ENCODE data around the gene ZNF385B.
"Not testable (repeated sequence)": the region's sequence is repeated elsewhere in the genome, so short reads cannot be mapped to it uniquely, and the experiment has no call there.

ZNF385B gene

GRCh38 chr2:179467960-179468359 is 393.5 kb downstream of the ZNF385B start:
- no peaks in the 10 kb centered on the region for H3K9me3 ChIP-seq (ENCODE audit: control insufficient read depth, low read length)
- H3K9ac ChIP-seq, result no peak overlapping the region
- H2AFZ ChIP-seq, result no peak overlapping the region
- no peak overlapping the region for H3K27ac ChIP-seq
- TF ChIP-seq CTCF (IDR thresholded peaks at IDR 0.05), result no peak
- H3K4me3 ChIP-seq (ENCODE audit: low read depth, low read length), result no peak overlapping the region
- no peaks in the 10 kb centered on the region for H3K4me1 ChIP-seq
- H3K27me3 ChIP-seq (ENCODE audit: control insufficient read depth, insufficient read depth, low read length), result no peaks in the 10 kb centered on the region
- no peaks in the 10 kb centered on the region for H3K36me3 ChIP-seq (ENCODE audit: control insufficient read depth, insufficient read depth, low read length)
- no peaks in the 10 kb centered on the region for H3K79me2 ChIP-seq
- H3K4me2 ChIP-seq (ENCODE audit: low read length), result no peak overlapping the region

- Histone ChIP-seq H3K9me3 (ENCODE audit: control insufficient read depth, low read length) (no peaks in the 10 kb centered on the region), H3K9ac (no peak overlapping the region), H3K4me3 (ENCODE audit: low read depth, low read length) (no peak overlapping the region), H3K79me2 (no peaks in the 10 kb centered on the region), H3K27me3 (ENCODE audit: control insufficient read depth, insufficient read depth, low read length) (no peaks in the 10 kb centered on the region), H3K27ac (no peak overlapping the region), H3K4me1 (no peaks in the 10 kb centered on the region), H2AFZ (no peak overlapping the region), H3K4me2 (ENCODE audit: low read length) (no peak overlapping the region), H3K36me3 (ENCODE audit: control insufficient read depth, insufficient read depth, low read length) (no peaks in the 10 kb centered on the region)
- no peak for TF ChIP-seq CTCF (IDR thresholded peaks at IDR 0.05)
Observed at GRCh38 chr2:179467111-179467510, 394.3 kb downstream of the ZNF385B start.

- no peak overlapping the region for H3K4me2 ChIP-seq (ENCODE audit: low read length)
- no peaks in the 10 kb centered on the region for H3K79me2 ChIP-seq
- H3K27ac ChIP-seq, result no peak overlapping the region
- TF ChIP-seq CTCF (IDR thresholded peaks at IDR 0.05), result no peak
- H3K4me1 ChIP-seq, result no peaks in the 10 kb centered on the region
- no peaks in the 10 kb centered on the region for H3K27me3 ChIP-seq (ENCODE audit: control insufficient read depth, insufficient read depth, low read length)
- no peaks in the 10 kb centered on the region for H3K9me3 ChIP-seq (ENCODE audit: control insufficient read depth, low read length)
- no peak overlapping the region for H3K4me3 ChIP-seq (ENCODE audit: low read depth, low read length)
- H3K36me3 ChIP-seq (ENCODE audit: control insufficient read depth, insufficient read depth, low read length), result no peaks in the 10 kb centered on the region
- no peak overlapping the region for H2AFZ ChIP-seq
- no peak overlapping the region for H3K9ac ChIP-seq
Observed at GRCh38 chr2:179461420-179461819, 400.0 kb downstream of the ZNF385B start.

GRCh38 chr2:179460181-179460929 is 401.1 kb downstream of the ZNF385B start:
- H3K9ac ChIP-seq, result no peak overlapping the region
- H3K27ac ChIP-seq, result no peak overlapping the region
- H3K9me3 ChIP-seq (ENCODE audit: control insufficient read depth, low read length), result no peaks in the 10 kb centered on the region
- H2AFZ ChIP-seq, result no peak overlapping the region
- no peaks in the 10 kb centered on the region for H3K4me1 ChIP-seq
- no peaks in the 10 kb centered on the region for H3K79me2 ChIP-seq
- no peak overlapping the region for H3K4me3 ChIP-seq (ENCODE audit: low read depth, low read length)
- no peaks in the 10 kb centered on the region for H3K36me3 ChIP-seq (ENCODE audit: control insufficient read depth, insufficient read depth, low read length)
- H3K27me3 ChIP-seq (ENCODE audit: control insufficient read depth, insufficient read depth, low read length), result no peaks in the 10 kb centered on the region
- no peak overlapping the region for H3K4me2 ChIP-seq (ENCODE audit: low read length)
- no peak for TF ChIP-seq CTCF (IDR thresholded peaks at IDR 0.05)

GRCh38 chr2:179458113-179458512 is 403.3 kb downstream of the ZNF385B start:
- not testable (repeated sequence) for H3K4me1 ChIP-seq; H3K4me3 ChIP-seq (ENCODE audit: low read depth, low read length); H3K4me2 ChIP-seq (ENCODE audit: low read length); H3K36me3 ChIP-seq (ENCODE audit: control insufficient read depth, insufficient read depth, low read length); H3K27ac ChIP-seq; H3K9me3 ChIP-seq (ENCODE audit: control insufficient read depth, low read length); H2AFZ ChIP-seq; H3K9ac ChIP-seq; H3K27me3 ChIP-seq (ENCODE audit: control insufficient read depth, insufficient read depth, low read length); H3K79me2 ChIP-seq
